Right ventricle myocardium superior (tissue), 1 donor: ENCODE results near the gene HES5. TPM values are rescaled to one million over a fixed set of nuclear protein-coding genes. Genes with fewer than 3 reads are reported as not detected.

Source experiments
- ATAC-seq: fragments of 200-7000 bp; cut with Tn5 transposase; one replicate; pipeline ENCODE4 v1.9.1; 2020; ENCODE audit warnings: mild to moderate bottlenecking; ENCODE audit not compliant: poor library complexity
- DNase-seq: peaks from one replicate; pipeline ENCODE4 v3.0.0-alpha.2; 2020
- intact Hi-C: fragments of 100-400 bp; cut with DNase I; formaldehyde crosslinking; loops from one replicate; pipeline ENCODE4 v1.11.2; 2022
- total RNA-seq: library from RNA; stranded (reverse); fragmentation: NEBNext Ultra II Directional; extraction: Animal tissue kit (Norgen Biotek cat#: 25700); gene quantifications from one replicate; pipeline ENCODE4 v1.2.1, GENCODE V29; 2021
- donor health status: DM: no; HTN: yes; CAD: no; lungs with severe emphysema.

Gene HES5
- total RNA-seq, 1 donor from 2014 or later: 1.6 TPM

GRCh38 chr1:2523191-2523890 lies 6.7 kb downstream of the HES5 start:
- no peak for ATAC-seq
- intact Hi-C loops: no loop called here

DNA sequence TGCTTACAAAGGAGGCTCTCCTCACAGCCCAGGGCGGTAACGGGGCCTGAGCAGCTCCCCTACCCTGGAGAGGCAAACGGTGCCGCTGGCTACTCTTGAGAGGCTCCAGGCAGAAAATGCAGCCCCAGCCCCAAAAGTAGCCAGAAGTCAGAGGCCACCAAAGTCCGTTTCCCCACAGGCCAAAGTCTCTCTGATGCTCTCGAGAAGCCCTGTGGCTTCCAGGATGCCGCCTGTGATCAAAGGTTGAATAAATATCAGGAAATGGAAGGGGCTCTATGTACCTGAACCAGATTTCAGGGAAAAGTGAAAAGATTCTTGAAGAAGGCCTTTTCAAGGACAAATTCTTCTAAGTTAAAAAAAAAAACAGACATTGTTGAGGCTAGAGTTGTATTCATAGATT lies 7.8 kb downstream of the HES5 start:
- ATAC-seq: no peak
- intact Hi-C loops: no loop called here
- DNase-seq: no peak

More at GRCh38 chr1:2523191-2523890, 6.7 kb downstream of the HES5 start:
- DNase-seq: no peak

DNA sequence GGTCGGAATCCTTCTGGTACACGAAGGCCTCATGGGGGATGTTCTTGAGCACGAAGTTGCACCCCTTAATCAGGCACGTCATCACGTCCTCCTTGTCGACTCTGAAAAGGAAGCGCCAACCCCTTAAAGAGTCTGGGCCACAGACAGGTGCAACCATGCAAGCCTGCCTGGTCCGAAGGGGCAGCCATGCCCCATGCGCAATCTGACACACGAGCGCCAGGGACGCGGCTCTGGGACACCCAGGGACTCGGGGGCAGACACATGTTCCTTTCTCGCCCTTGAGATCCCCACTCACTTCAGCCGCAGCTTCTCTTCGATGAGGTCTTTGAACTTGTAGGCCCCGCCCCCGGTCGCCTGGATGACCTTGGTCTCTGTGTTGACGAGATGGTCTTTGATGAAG lies 9.3 kb downstream of the HES5 start:
- ATAC-seq (no peak), DNase-seq (no peak)
- intact Hi-C loops: no loop called here

GRCh38 chr1:2520206-2520605 lies 9.9 kb downstream of the HES5 start:
- intact Hi-C loops: no loop called here
- DNase-seq: no peak
- ATAC-seq: no peak

- no peak for DNase-seq
- ATAC-seq: no peak
- intact Hi-C loops: no loop called here
Measured at GRCh38 chr1:2519729-2520128, 10.3 kb downstream of the HES5 start.

DNA sequence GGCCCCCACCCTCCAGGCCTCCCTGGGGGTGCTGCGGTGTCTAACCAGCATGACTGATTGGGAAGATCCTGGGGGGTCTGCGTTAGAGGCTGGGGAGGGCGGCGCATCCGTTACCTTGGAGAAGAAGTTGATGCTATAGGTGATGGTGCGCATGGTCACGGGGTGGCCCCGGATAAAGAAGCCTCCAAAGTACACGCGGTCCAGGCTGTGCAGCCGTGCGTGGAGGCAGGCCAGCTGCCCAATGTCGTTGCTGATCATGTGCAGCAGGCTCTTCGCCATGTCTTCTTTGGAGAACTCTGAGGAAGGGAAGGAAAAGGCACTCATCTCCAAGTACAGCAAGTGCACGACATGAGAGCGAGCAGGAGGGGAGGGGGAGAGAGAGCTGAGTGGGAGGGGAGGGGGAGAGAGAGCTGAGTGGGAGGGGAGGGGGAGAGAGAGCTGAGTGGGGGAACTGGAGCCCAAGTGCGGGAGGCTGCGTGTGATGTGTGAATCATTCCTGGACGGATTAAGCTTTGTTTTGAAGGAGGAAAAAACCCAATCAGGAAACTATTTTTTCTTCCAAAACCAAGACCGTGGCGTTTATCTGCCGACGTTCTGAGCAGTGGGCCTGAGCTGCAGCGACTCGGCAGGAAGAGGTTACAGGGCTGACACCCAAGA lies 10.9 kb downstream of the HES5 start:
- ATAC-seq: no peak
- intact Hi-C loops: no loop called here
- DNase-seq: no peak

GRCh38 chr1:2518528-2518927 lies 11.5 kb downstream of the HES5 start:
- ATAC-seq (no peak), DNase-seq (no peak)
- intact Hi-C loops: no loop called here

DNA sequence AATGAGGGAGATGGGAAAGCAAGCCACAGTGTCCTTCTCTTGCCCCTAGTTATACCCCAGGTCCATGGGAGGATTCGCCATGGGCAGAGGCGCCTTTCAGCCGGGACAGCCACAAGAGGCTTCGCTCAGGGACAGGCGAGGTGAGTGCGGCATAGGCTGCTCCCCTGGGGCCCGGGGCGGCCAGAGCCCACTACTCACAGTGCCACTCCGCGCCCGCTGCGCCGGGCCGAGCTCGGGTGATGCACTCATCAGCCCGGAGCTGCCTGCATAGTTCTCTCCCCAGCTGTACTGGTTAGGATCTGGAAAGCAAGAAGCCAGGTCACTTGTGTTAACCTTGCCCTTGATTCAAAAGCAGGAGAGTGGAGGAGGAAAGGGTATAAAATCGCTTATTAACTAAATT lies 12.1 kb downstream of the HES5 start:
- DNase-seq (no peak), ATAC-seq (no peak)
- intact Hi-C loops: no loop called here

DNA sequence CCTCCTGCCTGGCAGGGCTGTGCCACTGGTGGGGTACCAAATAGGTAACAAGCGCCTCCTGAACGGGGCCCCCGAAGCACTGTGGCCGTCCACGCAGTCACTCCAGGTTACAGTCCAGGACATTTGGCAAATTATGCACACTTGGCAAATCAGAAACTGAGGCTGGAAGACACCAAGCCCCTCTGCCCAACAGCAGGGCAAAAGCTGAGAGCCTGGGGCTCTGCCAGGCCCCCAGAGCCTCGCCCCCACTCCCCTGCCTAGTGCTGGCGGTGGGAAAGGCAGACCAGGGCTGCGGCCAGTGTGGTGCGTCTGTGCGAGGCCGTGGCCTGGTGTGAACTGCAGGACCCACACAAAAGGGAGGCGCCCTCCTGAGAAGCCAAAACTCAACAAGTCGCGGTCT lies 13.1 kb downstream of the HES5 start:
- intact Hi-C loops: no loop called here
- no peak for ATAC-seq
- DNase-seq: no peak

GRCh38 chr1:2516124-2516523 lies 13.9 kb downstream of the HES5 start:
- DNase-seq (no peak), ATAC-seq (no peak)
- intact Hi-C loops: no loop called here

GRCh38 chr1:2515763-2516080 lies 14.3 kb downstream of the HES5 start:
- ATAC-seq (no peak), DNase-seq (no peak)
- intact Hi-C loops: no loop called here

DNA sequence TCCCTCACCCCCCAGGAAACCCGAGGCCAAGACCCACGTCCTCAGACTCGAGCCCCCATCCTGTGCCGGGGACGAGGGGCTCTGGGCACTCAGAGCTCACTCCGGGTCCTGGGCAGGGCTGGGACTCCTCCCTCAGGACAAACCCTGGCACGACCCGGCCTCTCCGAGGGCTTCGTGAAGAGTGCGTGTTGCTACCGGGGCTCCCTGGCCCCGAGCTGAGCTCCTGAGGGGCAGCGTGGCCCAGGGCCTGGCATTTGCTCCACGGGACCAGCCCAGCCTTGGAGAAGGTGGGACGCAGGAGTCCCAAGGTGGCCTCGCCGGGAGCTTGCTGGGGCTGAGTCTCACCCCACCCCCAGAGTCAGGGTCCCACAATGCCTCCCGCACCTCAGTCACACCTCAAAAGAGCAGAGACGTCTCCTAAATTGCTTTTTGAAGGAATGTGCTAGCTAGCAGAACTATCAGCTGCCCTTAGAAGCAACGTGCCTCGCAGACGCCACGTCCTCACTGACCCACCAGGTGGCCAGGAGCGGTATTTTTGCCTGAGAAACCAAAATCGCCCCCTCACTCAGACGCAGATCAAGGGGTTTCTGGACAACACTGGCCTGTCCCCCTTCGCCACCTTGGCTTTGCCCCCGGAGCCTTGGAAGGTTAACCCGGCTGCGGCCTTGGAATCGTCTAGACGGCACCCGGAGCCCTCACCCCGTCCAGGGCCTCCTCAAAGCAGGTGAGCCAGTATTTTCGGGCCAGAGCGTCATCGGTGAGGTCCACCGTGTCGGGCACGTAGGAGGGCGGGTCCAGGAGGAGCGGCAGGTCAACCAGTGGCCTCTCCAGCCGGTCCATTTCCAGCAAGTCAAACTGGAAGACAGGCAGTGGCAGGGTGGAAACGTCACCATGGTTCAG lies 14.9 kb downstream of the HES5 start:
- no peak for DNase-seq
- intact Hi-C loops: no loop called here
- no peak for ATAC-seq

DNA sequence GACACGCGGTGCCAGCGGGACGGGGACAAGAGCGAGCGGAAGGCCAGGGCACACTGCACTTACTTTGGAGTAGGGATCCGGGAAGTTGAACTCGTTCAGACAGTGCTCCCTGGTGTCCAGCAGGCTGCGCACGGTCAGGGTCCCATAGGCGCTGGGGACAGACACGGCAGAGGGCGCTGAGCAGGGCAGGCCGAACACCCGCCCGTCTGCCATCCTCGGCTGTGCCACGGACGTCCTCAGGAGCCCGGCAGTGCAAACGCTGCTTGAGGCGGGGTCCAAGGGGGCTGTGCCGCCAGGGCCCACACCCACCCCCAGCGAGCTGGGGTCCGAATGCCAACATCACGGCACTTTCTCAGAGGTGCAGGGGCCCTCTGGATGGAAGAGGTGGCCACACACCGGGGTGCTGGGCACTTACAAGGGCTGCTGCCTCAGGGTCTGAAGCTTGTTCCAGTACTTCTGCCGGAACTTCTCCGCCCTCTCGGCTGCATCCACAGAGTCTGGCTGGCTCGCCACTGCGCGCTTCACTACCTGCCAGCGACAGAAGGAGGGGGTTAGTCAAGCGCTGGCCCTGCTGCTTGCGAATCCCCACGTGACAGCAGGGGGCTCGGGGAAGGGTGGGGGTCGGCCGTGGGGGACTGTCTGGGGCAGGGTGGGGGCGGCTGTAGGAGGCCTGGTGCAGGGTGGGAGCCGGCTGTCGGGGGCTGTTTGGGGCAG lies 16.0 kb downstream of the HES5 start:
- ATAC-seq (no peak), DNase-seq (no peak)
- intact Hi-C loops: no loop called here

GRCh38 chr1:2512862-2513421 lies 17.1 kb downstream of the HES5 start:
- intact Hi-C loops: no loop called here
- DNase-seq: no peak
- no peak for ATAC-seq

DNA sequence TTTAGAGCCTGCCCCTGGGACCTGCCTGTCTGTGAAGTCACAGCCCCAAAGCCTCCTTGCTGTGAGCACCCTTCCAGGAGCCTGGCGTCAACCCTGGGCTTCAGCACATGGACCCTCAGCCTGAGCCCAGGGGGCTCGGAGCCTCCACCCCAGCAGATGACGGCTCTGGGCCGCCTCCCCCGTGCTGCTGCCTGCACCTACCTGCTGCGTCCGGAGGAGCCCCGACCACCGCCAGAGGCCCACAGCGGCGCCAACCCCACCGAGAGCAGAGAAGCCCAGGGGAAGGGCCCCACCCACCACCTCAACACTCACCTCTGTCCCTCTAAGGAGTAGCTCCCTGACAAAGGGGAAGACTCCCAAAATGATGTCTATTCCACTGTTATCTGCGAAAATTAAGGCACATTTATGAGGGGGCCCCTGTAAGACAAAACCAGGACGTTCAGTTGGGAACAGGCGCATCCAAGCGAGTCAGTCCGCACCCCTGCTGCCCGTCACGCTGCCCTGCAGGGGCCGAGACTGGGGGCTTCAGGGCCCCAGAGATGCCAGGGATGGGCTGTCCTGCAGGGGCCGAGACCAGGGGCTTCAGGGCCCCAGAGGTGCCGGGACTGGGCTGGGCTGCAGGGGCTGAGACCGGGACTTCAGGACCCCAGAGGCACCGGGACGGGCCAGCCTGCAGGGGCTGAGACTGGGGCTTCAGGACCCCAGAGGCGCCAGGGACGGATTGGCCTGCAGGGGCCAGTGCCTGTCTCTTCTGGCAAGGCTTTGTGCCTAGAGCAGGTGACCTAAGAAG lies 19.5 kb downstream of the HES5 start:
- DNase-seq: no peak
- no peak for ATAC-seq
- intact Hi-C loops: no loop called here

GRCh38 chr1:2509589-2509988 lies 20.5 kb downstream of the HES5 start:
- ATAC-seq (no peak), DNase-seq (no peak)
- intact Hi-C loops: no loop called here

- intact Hi-C loops: no loop called here
- ATAC-seq: no peak
- DNase-seq: no peak
Measured at GRCh38 chr1:2508751-2509150, 21.3 kb downstream of the HES5 start.

GRCh38 chr1:2508180-2508579 lies 21.9 kb downstream of the HES5 start:
- no peak for DNase-seq
- intact Hi-C loops: no loop called here
- no peak for ATAC-seq
